K562 (cell line): ENCODE data around the gene SERPINB5. TPM values are rescaled to one million over a fixed set of nuclear protein-coding genes. Genes with fewer than 3 reads are reported as not detected.
A peak's percentile ranks its signal among the peaks of the same experiment; 100 is the strongest.

Source experiments
- ATAC-seq: fragments of 200-7000 bp; cut with Tn5 transposase; 3 replicates; pipeline ENCODE4 v1.9.1; 2020; ENCODE audit warnings: moderate library complexity
- BruUV-seq: library from RNA; stranded (reverse); fragments of 400-500 nt; replicated peaks from 2 replicates; lab custom pipeline; 2021; lab: Mats Ljungman, UMichigan
- CTCF ChIA-PET: fragments of 300-600 bp; formaldehyde crosslinking; extraction: SDS; loops from one replicate; lab custom pipeline; 2021; ENCODE audit warnings: low intra/inter-chr PET ratio; lab: Yijun Ruan, JAX
- POLR2A ChIA-PET: fragments of 300-600, 350-650 bp; sonication (Branson Sonifier 250); formaldehyde crosslinking; extraction: SDS; loops from one replicate; lab custom pipeline; 2021; ENCODE audit warnings: antibody characterized with exemption, inconsistent platforms; lab: Yijun Ruan, JAX
- DNase-seq, 4 experiments: peaks; one replicate each; pipeline versions ENCODE4 v3.0.0 to v3.0.0-alpha.2; 2011 to 2018; ENCODE audit warnings: low spot score in 3 of 4, mixed read lengths in 3 of 4; ENCODE audit errors: extremely low read depth in 1 of 4
- FAIRE-seq: peaks from 2 replicates; lab custom pipeline; 2011; peaks lifted over from hg19 to GRCh38; lab: Jason Lieb, UNC
- H2AFZ ChIP-seq: 2 replicates; pipeline ENCODE4 v1.6.0; 2011; ENCODE audit warnings: low read depth, low read length, control low read depth, inconsistent platforms
- H3K27ac ChIP-seq: fragments of 200-600 bp; 3 replicates; pipeline ENCODE4 v1.8.0; 2011; ENCODE audit warnings: low read depth, mild to moderate bottlenecking, control low read depth, inconsistent platforms, low read length, moderate library complexity, mixed read lengths; ENCODE audit errors: extremely low read depth
- H3K27me3 ChIP-seq, 2 experiments: fragments of 300-600 bp in 1 of 2; 2 replicates in 1 of 2; 3 replicates in 1 of 2; pipeline versions ENCODE4 v1.6.0 to v1.8.0; 2011; ENCODE audit warnings: inconsistent platforms in 2 of 2, low read length in 2 of 2, mild to moderate bottlenecking in 1 of 2, mixed read lengths in 1 of 2, moderate library complexity in 1 of 2; ENCODE audit not compliant: control insufficient read depth in 2 of 2, insufficient read depth in 2 of 2
- H3K36me3 ChIP-seq: fragments of 300-600 bp; 3 replicates; pipeline ENCODE4 v1.8.0; 2011; ENCODE audit warnings: mild to moderate bottlenecking, low read length, inconsistent platforms; ENCODE audit not compliant: control insufficient read depth, insufficient read depth
- H3K4me1 ChIP-seq, 2 experiments: fragments of 200-600 bp in 1 of 2; replicated peaks in 1 of 2; 2 replicates in 1 of 2; 3 replicates in 1 of 2; pipeline versions ENCODE4 v1.5.1 to v1.8.0; 2011; ENCODE audit warnings: inconsistent platforms in 2 of 2, low read length in 2 of 2, mild to moderate bottlenecking in 1 of 2, mixed read lengths in 1 of 2, moderate library complexity in 1 of 2; ENCODE audit not compliant: control insufficient read depth in 2 of 2, insufficient read depth in 2 of 2
- H3K4me2 ChIP-seq: 2 replicates; pipeline ENCODE4 v1.6.1; 2011; ENCODE audit warnings: low read length, control low read depth, inconsistent platforms, mixed read lengths; ENCODE audit not compliant: insufficient read depth
- H3K4me3 ChIP-seq: fragments of 200-600 bp; sonication (generic), shearing (Covaris generic); 2 replicates; pipeline ENCODE4 v1.5.1; 2016; ENCODE audit warnings: control low read depth, inconsistent platforms
- H3K79me2 ChIP-seq: fragments of 200-600 bp; 3 replicates; pipeline ENCODE4 v1.8.0; 2011; ENCODE audit warnings: low read length, inconsistent platforms; ENCODE audit not compliant: control insufficient read depth, insufficient read depth
- H3K9ac ChIP-seq, 2 experiments: 2 replicates each; pipeline versions ENCODE4 v1.6.0 to v1.6.1; 2011; ENCODE audit warnings: low read depth in 2 of 2, low read length in 2 of 2, control low read depth in 1 of 2, inconsistent platforms in 1 of 2, mild to moderate bottlenecking in 1 of 2, mixed read lengths in 1 of 2; ENCODE audit not compliant: insufficient read depth in 1 of 2
- H3K9me1 ChIP-seq: one replicate; pipeline ENCODE4 v1.6.0; 2011; ENCODE audit warnings: inconsistent platforms, mild to moderate bottlenecking, low read length, moderate library complexity; ENCODE audit not compliant: control insufficient read depth, insufficient read depth
- H3K9me3 ChIP-seq: replicated peaks from 2 replicates; pipeline ENCODE4 v1.5.1; 2011; ENCODE audit warnings: low read depth, low read length, inconsistent platforms; ENCODE audit not compliant: control insufficient read depth, insufficient read depth
- H4K20me1 ChIP-seq: replicated peaks from 2 replicates; pipeline ENCODE4 v1.6.1; 2011; ENCODE audit warnings: low read length, inconsistent platforms, mixed read lengths; ENCODE audit not compliant: control insufficient read depth, insufficient read depth
- CTCF ChIP-seq, 3 experiments: IDR thresholded peaks in 2 of 3; conservative IDR thresholded peaks in 1 of 3; 2 replicates each; pipeline ENCODE4 v1.5.1; 2011 to 2012; ENCODE audit warnings: low read length in 3 of 3, mild to moderate bottlenecking in 3 of 3, control low read depth in 2 of 3, improper control_type of control experiment in 1 of 3, inconsistent platforms in 1 of 3, low read depth in 1 of 3, mixed read lengths in 1 of 3, moderate library complexity in 1 of 3; ENCODE audit not compliant: insufficient read depth in 2 of 3
- ETS1 ChIP-seq: conservative IDR thresholded peaks from 2 replicates; pipeline ENCODE4 v1.6.1; 2011; ENCODE audit warnings: low read depth, mild to moderate bottlenecking, low read length; ENCODE audit not compliant: control insufficient read depth
- ETV6 ChIP-seq, 3 experiments: fragments of 150-350 bp in 1 of 3; sonication (generic) in 1 of 3; formaldehyde crosslinking in 1 of 3; IDR thresholded peaks; 2 replicates each; pipeline versions ENCODE4 v1.6.1 to v1.8.0; 2014 to 2022; ENCODE audit warnings: borderline replicate concordance in 2 of 3, low read depth in 2 of 3, antibody characterized with exemption in 1 of 3, low read length in 1 of 3, mild to moderate bottlenecking in 1 of 3, missing genetic modification reagents in 1 of 3
- EZH2 ChIP-seq: IDR thresholded peaks from 2 replicates; pipeline ENCODE4 v1.6.1; 2012; ENCODE audit warnings: low read depth, mild to moderate bottlenecking, inconsistent platforms, low read length, borderline replicate concordance
- RAD21 ChIP-seq, 2 experiments: fragments of 250-450 bp in 1 of 2; fragments of 450-650 bp in 1 of 2; sonication (Bioruptor Pico) in 1 of 2; formaldehyde crosslinking in 1 of 2; IDR thresholded peaks in 1 of 2; conservative IDR thresholded peaks in 1 of 2; 2 replicates each; pipeline versions ENCODE4 v1.4.0 to v1.8.0; 2020 to 2022; ENCODE audit warnings: mild to moderate bottlenecking in 2 of 2, moderate library complexity in 1 of 2
- YY1 ChIP-seq, 3 experiments: IDR thresholded peaks; 2 replicates each; pipeline ENCODE4 v1.6.1; 2011; ENCODE audit warnings: low read length in 2 of 3, mild to moderate bottlenecking in 2 of 3, moderate library complexity in 2 of 3, borderline replicate concordance in 1 of 3, control low read depth in 1 of 3, low read depth in 1 of 3; ENCODE audit not compliant: insufficient read depth in 3 of 3, insufficient replicate concordance in 2 of 3, control insufficient read depth in 1 of 3, insufficient read length in 1 of 3; ENCODE audit errors: extremely low read depth in 1 of 3
- ZNF253 ChIP-seq: fragments of 250-450 bp; sonication (Bioruptor Pico); conservative IDR thresholded peaks from 2 replicates; pipeline ENCODE4 v1.6.1; 2021; ENCODE audit warnings: mild to moderate bottlenecking
- WGBS: fragments of 100-300 bp; shearing (Covaris generic); methylation state at CpG from one replicate; pipeline ENCODE4 v1.1.6; 2016; ENCODE audit warnings: low coverage, mixed read lengths; ENCODE audit not compliant: insufficient coverage; ENCODE audit errors: missing lambda C conversion rate; 5-methylcytosine and 5-hydroxymethylcytosine counted together
- in situ Hi-C: fragments of 300-500 bp; cut with MboI; formaldehyde crosslinking; loops from 4 replicates; pipeline ENCODE4 v1.15.0; 2018; ENCODE audit warnings: inconsistent platforms, mixed read lengths
- intact Hi-C: fragments of 100-400 bp; cut with micrococcal nuclease; formaldehyde crosslinking; loops from 2 replicates; pipeline ENCODE4 v1.14.2; 2022
- polyA plus RNA-seq, 8 experiments: library from polyadenylated mRNA; depleted of rRNA in 4 of 8; stranded (reverse) in 5 of 8; unstranded in 3 of 8; fragments of >200 nt; fragmentation: Nextera tagmentation in 2 of 8; fragmentation: Illumina TruSeq in 1 of 8; extraction: Ambion mirVana in 2 of 8; extraction: Trizol in 1 of 8; gene quantifications; 2 replicates each; pipeline versions ENCODE4 v1.2.1 to v1.2.3, GENCODE V29; 2011 to 2014; ENCODE audit warnings: inconsistent platforms in 1 of 8, missing spikeins in 1 of 8
- total RNA-seq, 7 experiments: library from RNA; depleted of rRNA in 6 of 7; stranded (reverse); fragments of >200 nt in 6 of 7; fragmentation: Illumina TruSeq in 2 of 7; extraction: Trizol in 2 of 7; gene quantifications; 2 replicates each; pipeline versions ENCODE4 v1.2.1 to v1.2.3, GENCODE V29; 2011 to 2021; ENCODE audit warnings: low replicate concordance in 1 of 7

Gene SERPINB5
- total and polyA plus RNA-seq, 9 of the 15 experiments (the other 6 are each of a cell fraction or from before 2014, with no cell fraction given): 0.05 to 1.4 (median 0.49) TPM; not detected in 1

GRCh38 chr18:63518178-63519012, 41.6 kb downstream of the SERPINB5 start:
- no peaks in the 10 kb centered on the region for H3K9me3 ChIP-seq
- H3K27me3 ChIP-seq: no peaks in the 10 kb centered on the region
- ChIA-PET CTCF (interaction anchor here (0.6 to 1.6 kb wide), 5 partner anchors 60 to 502 kb away, joined by 3 to 9 read pairs (median 3); no protein-coding TSS in a partner anchor), POLR2A (no interaction called here)
- H2AFZ ChIP-seq: no peak overlapping the region
- no peak overlapping the region for H3K9ac ChIP-seq
- H3K4me2 ChIP-seq: no peak overlapping the region
- no peaks in the 10 kb centered on the region for H4K20me1 ChIP-seq
- 7% methylated on average over 15 of the region's 16 CpGs for WGBS
- intact Hi-C loops: loop anchor here (2.0 to 5.0 kb wide), 4 partner anchors 60 to 459 kb away; no protein-coding TSS in a partner anchor
- no peaks in the 10 kb centered on the region for H3K79me2 ChIP-seq
- no peaks in the 10 kb centered on the region for H3K36me3 ChIP-seq
- H3K4me3 ChIP-seq: no peak overlapping the region
- ATAC-seq (peak; percentile 93), DNase-seq (peak; percentile 24 to 77 (median 34)), FAIRE-seq (peak; percentile 86)
- no peaks in the 10 kb centered on the region for H3K9me1 ChIP-seq
- H3K4me1 ChIP-seq: no peaks in the 10 kb centered on the region
- no peak overlapping the region for H3K27ac ChIP-seq
- in situ Hi-C loops: loop anchor here (25.0 kb wide), 1 partner anchor 469 kb away; no protein-coding TSS in a partner anchor
- BruUV-seq: no TSS peak
- TF ChIP-seq RAD21 (CRISPR knock-in tag; conservative IDR thresholded peaks at IDR 0.05 in 1 of 2, IDR thresholded peaks at IDR 0.05 in 1 of 2) (peak; percentile 56 to 78), YY1 (IDR thresholded peaks at IDR 0.05; ENCODE audit: borderline replicate concordance in 1 of 3, control insufficient read depth in 1 of 3, extremely low read depth in 1 of 3, insufficient read depth in 3 of 3, insufficient read length in 1 of 3, insufficient replicate concordance in 2 of 3, low read depth in 1 of 3, low read length in 2 of 3) (no peak), ETV6 (IDR thresholded peaks at IDR 0.05; ENCODE audit: borderline replicate concordance in 1 of 2, low read depth in 2 of 2, low read length in 1 of 2) (no peak), ETV6 (CRISPR knock-in tag; IDR thresholded peaks at IDR 0.05; ENCODE audit: borderline replicate concordance) (no peak), EZH2 (no peak), ZNF253 (no peak), CTCF (IDR thresholded peaks at IDR 0.05 in 2 of 3, conservative IDR thresholded peaks at IDR 0.05 in 1 of 3; ENCODE audit: insufficient read depth in 2 of 3, low read depth in 1 of 3, low read length in 3 of 3) (peak; percentile 55 to 68 (median 60)), ETS1 (no peak)
